ENCODE measurements around the gene PRAMEF1.

The PRAMEF1 gene

GRCh38 chr1:12754738-12755137, 36.5 kb upstream of the PRAMEF1 start:
- H3K36me3 Mint-ChIP-seq (ENCODE audit: low read depth) = no peaks in the 10 kb centered on the region
- H3K9me3 Mint-ChIP-seq = peaks cover 21% of the 10 kb centered on the region
- H3K4me1 Mint-ChIP-seq = peaks cover 11% of the 10 kb centered on the region
- H3K4me3 Mint-ChIP-seq = no peak overlapping the region
- no peak overlapping the region for H3K27ac Mint-ChIP-seq
- no peak for TF ChIP-seq CTCF (IDR thresholded peaks at IDR 0.05; ENCODE audit: unreplicated experiment in 3 of 3)
- H3K27me3 Mint-ChIP-seq (ENCODE audit: low read depth) = peaks cover 40% of the 10 kb centered on the region

GRCh38 chr1:12756273-12756672, 34.9 kb upstream of the PRAMEF1 start:
- Mint-ChIP-seq H3K9me3 (peaks cover 9% of the 10 kb centered on the region), H3K36me3 (ENCODE audit: low read depth) (no peaks in the 10 kb centered on the region), H3K27ac (no peak overlapping the region), H3K4me3 (no peak overlapping the region), H3K27me3 (ENCODE audit: low read depth) (peaks cover 49% of the 10 kb centered on the region), H3K4me1 (peaks cover 11% of the 10 kb centered on the region)
- no peak for TF ChIP-seq CTCF (IDR thresholded peaks at IDR 0.05; ENCODE audit: unreplicated experiment in 3 of 3)

GRCh38 chr1:12756768-12757413, 34.3 kb upstream of the PRAMEF1 start:
- Mint-ChIP-seq H3K4me3 (no peak overlapping the region), H3K4me1 (peaks cover 11% of the 10 kb centered on the region), H3K9me3 (peaks cover 6% of the 10 kb centered on the region), H3K36me3 (ENCODE audit: low read depth) (no peaks in the 10 kb centered on the region), H3K27me3 (ENCODE audit: low read depth) (peaks cover 49% of the 10 kb centered on the region), H3K27ac (no peak overlapping the region)
- no peak for TF ChIP-seq CTCF (IDR thresholded peaks at IDR 0.05; ENCODE audit: unreplicated experiment in 3 of 3)

GRCh38 chr1:12757836-12758235, 33.4 kb upstream of the PRAMEF1 start:
- peaks cover 6% of the 10 kb centered on the region for H3K9me3 Mint-ChIP-seq
- peaks cover 50% of the 10 kb centered on the region for H3K27me3 Mint-ChIP-seq (ENCODE audit: low read depth)
- no peaks in the 10 kb centered on the region for H3K36me3 Mint-ChIP-seq (ENCODE audit: low read depth)
- TF ChIP-seq CTCF (IDR thresholded peaks at IDR 0.05; ENCODE audit: unreplicated experiment in 3 of 3) = no peak
- H3K4me1 Mint-ChIP-seq = peaks cover 11% of the 10 kb centered on the region
- H3K4me3 Mint-ChIP-seq = no peak overlapping the region
- H3K27ac Mint-ChIP-seq = peak overlapping the region in 2 of 3 experiments; percentile 9 to 55

- H3K4me3 Mint-ChIP-seq = no peak overlapping the region
- H3K4me1 Mint-ChIP-seq = peaks cover 11% of the 10 kb centered on the region
- no peak overlapping the region for H3K27ac Mint-ChIP-seq
- peaks cover 2% of the 10 kb centered on the region for H3K9me3 Mint-ChIP-seq
- peaks cover 42% of the 10 kb centered on the region for H3K27me3 Mint-ChIP-seq (ENCODE audit: low read depth)
- H3K36me3 Mint-ChIP-seq (ENCODE audit: low read depth) = no peaks in the 10 kb centered on the region
- no peak for TF ChIP-seq CTCF (IDR thresholded peaks at IDR 0.05; ENCODE audit: unreplicated experiment in 3 of 3)
These were observed 30.9 kb upstream of the PRAMEF1 start for GRCh38 chr1:12760256-12760795.

GRCh38 chr1:12761781-12762180, 29.4 kb upstream of the PRAMEF1 start:
- TF ChIP-seq CTCF (IDR thresholded peaks at IDR 0.05; ENCODE audit: unreplicated experiment in 3 of 3) = no peak
- peaks cover 11% of the 10 kb centered on the region for H3K4me1 Mint-ChIP-seq
- no peak overlapping the region for H3K4me3 Mint-ChIP-seq
- H3K9me3 Mint-ChIP-seq = peaks cover 5% of the 10 kb centered on the region
- peaks cover 32% of the 10 kb centered on the region for H3K27me3 Mint-ChIP-seq (ENCODE audit: low read depth)
- H3K36me3 Mint-ChIP-seq (ENCODE audit: low read depth) = no peaks in the 10 kb centered on the region
- no peak overlapping the region for H3K27ac Mint-ChIP-seq
